Limb (tissue), 2 donors: ENCODE results near the gene CISTR.
A peak's percentile ranks its signal among the peaks of the same experiment; 100 is the strongest.
"Not testable (repeated sequence)": the region's sequence is repeated elsewhere in the genome, so short reads cannot be mapped to it uniquely, and the experiment has no call there.

Experiments used
- DNase-seq, 2 donors: peaks; one replicate each; pipeline ENCODE4 v3.0.0-alpha.2; 2016; ENCODE audit errors: extremely low spot score in 2 of 2

CISTR gene

GRCh38 chr12:53720946-53721345, 30.8 kb downstream of the CISTR start:
- no peak for DNase-seq

GRCh38 chr12:53719649-53720048, 32.1 kb downstream of the CISTR start:
- DNase-seq: no peak

GRCh38 chr12:53718567-53718966, 33.2 kb downstream of the CISTR start:
- not testable (repeated sequence) for DNase-seq

- no peak for DNase-seq
These were observed 34.5 kb downstream of the CISTR start for GRCh38 chr12:53717319-53717718.

- DNase-seq: no peak
These were observed 37.8 kb downstream of the CISTR start for GRCh38 chr12:53714004-53714403.

- DNase-seq: no peak
These were observed 38.3 kb downstream of the CISTR start for GRCh38 chr12:53713516-53713915.

- no peak for DNase-seq
These were observed 39.6 kb downstream of the CISTR start for GRCh38 chr12:53712059-53712643.

- no peak for DNase-seq
These were observed 41.7 kb downstream of the CISTR start for GRCh38 chr12:53710091-53710490.

- DNase-seq: no peak
These were observed 42.1 kb downstream of the CISTR start for GRCh38 chr12:53709671-53710070.

- no peak for DNase-seq
These were observed 45.7 kb downstream of the CISTR start for GRCh38 chr12:53706080-53706479.

- no peak for DNase-seq
These were observed 48.0 kb downstream of the CISTR start for GRCh38 chr12:53703756-53704155.

- peak; percentile 75 to 90 for DNase-seq
These were observed 50.1 kb downstream of the CISTR start for GRCh38 chr12:53701518-53702264.

GRCh38 chr12:53700567-53700966, 51.2 kb downstream of the CISTR start:
- no peak for DNase-seq

GRCh38 chr12:53699678-53700025, 52.1 kb downstream of the CISTR start:
- DNase-seq: no peak

- no peak for DNase-seq
These were observed 52.7 kb downstream of the CISTR start for GRCh38 chr12:53698948-53699677.

GRCh38 chr12:53696655-53697331, 55.0 kb downstream of the CISTR start:
- DNase-seq: no peak
